KMS-11 (cell line): ENCODE measurements around the gene CPN1.

Experiments
- H2AFZ ChIP-seq: fragments of 200-600 bp; sonication (generic); 2 replicates; pipeline ENCODE4 v1.6.1; 2016; ENCODE audit warnings: antibody characterized with exemption, mixed run types, low read depth
- H3K27ac ChIP-seq: fragments of 200-600 bp; sonication (generic); 2 replicates; pipeline ENCODE4 v1.6.1; 2016; ENCODE audit warnings: mild to moderate bottlenecking, mixed run types
- H3K27me3 ChIP-seq: fragments of 200-600 bp; sonication (generic); 2 replicates; pipeline ENCODE4 v1.6.1; 2017; ENCODE audit warnings: mild to moderate bottlenecking, low read depth, mixed run types, moderate library complexity; ENCODE audit not compliant: insufficient read depth
- H3K36me3 ChIP-seq: fragments of 200-600 bp; sonication (generic); 2 replicates; pipeline ENCODE4 v1.6.1; 2017; ENCODE audit warnings: mild to moderate bottlenecking, mixed run types; ENCODE audit not compliant: insufficient read depth
- H3K4me1 ChIP-seq: fragments of 200-600 bp; sonication (generic); 2 replicates; pipeline ENCODE4 v1.6.1; 2016; ENCODE audit warnings: mild to moderate bottlenecking, low read depth, mixed run types; ENCODE audit not compliant: poor library complexity, severe bottlenecking
- H3K4me2 ChIP-seq: fragments of 200-600 bp; sonication (generic); 2 replicates; pipeline ENCODE4 v1.7.0; 2016; ENCODE audit warnings: mild to moderate bottlenecking, mixed run types
- H3K4me3 ChIP-seq: fragments of 200-600 bp; sonication (generic); IDR thresholded peaks from 2 replicates; pipeline ENCODE4 v1.6.1; 2017; ENCODE audit warnings: low read depth, low read length, mixed read lengths; ENCODE audit not compliant: insufficient read depth
- H3K79me2 ChIP-seq: fragments of 200-600 bp; sonication (generic); 2 replicates; pipeline ENCODE4 v1.6.1; 2016; ENCODE audit warnings: low read depth, mixed run types; ENCODE audit not compliant: insufficient read depth
- H3K9ac ChIP-seq: fragments of 200-600 bp; sonication (generic); 2 replicates; pipeline ENCODE4 v1.6.1; 2016; ENCODE audit warnings: mild to moderate bottlenecking, mixed run types
- H4K20me1 ChIP-seq: fragments of 200-600 bp; sonication (generic); 2 replicates; pipeline ENCODE4 v1.6.1; 2016; ENCODE audit warnings: mild to moderate bottlenecking, mixed run types; ENCODE audit not compliant: insufficient read depth
- CTCF ChIP-seq: fragments of 200-600 bp; sonication (generic); conservative IDR thresholded peaks from 2 replicates; pipeline ENCODE4 v1.6.1; 2017; ENCODE audit warnings: low read depth, mild to moderate bottlenecking, antibody characterized with exemption, low read length, moderate library complexity, mixed read lengths

The CPN1 gene

GRCh38 chr10:100067466-100067865, 14.2 kb downstream of the CPN1 start:
- Histone ChIP-seq H3K4me3 (no peak overlapping the region), H3K79me2 (no peaks in the 10 kb centered on the region), H2AFZ (no peak overlapping the region), H4K20me1 (no peaks in the 10 kb centered on the region), H3K9ac (no peak overlapping the region), H3K4me2 (no peak overlapping the region), H3K36me3 (no peaks in the 10 kb centered on the region), H3K27ac (no peak overlapping the region), H3K27me3 (no peaks in the 10 kb centered on the region), H3K4me1 (no peaks in the 10 kb centered on the region)
- no peak for TF ChIP-seq CTCF

- no peaks in the 10 kb centered on the region for H3K36me3 ChIP-seq
- no peaks in the 10 kb centered on the region for H4K20me1 ChIP-seq
- no peaks in the 10 kb centered on the region for H3K79me2 ChIP-seq
- H3K27ac ChIP-seq: no peak overlapping the region
- no peaks in the 10 kb centered on the region for H3K4me1 ChIP-seq
- no peak overlapping the region for H2AFZ ChIP-seq
- TF ChIP-seq CTCF: no peak
- no peak overlapping the region for H3K4me3 ChIP-seq
- H3K27me3 ChIP-seq: no peaks in the 10 kb centered on the region
- H3K4me2 ChIP-seq: no peak overlapping the region
- no peak overlapping the region for H3K9ac ChIP-seq
Measured at GRCh38 chr10:100065084-100065660, 16.5 kb downstream of the CPN1 start.

- no peaks in the 10 kb centered on the region for H3K79me2 ChIP-seq
- no peak for TF ChIP-seq CTCF
- H3K4me3 ChIP-seq: no peak overlapping the region
- no peaks in the 10 kb centered on the region for H4K20me1 ChIP-seq
- no peak overlapping the region for H3K27ac ChIP-seq
- H3K4me2 ChIP-seq: no peak overlapping the region
- H3K4me1 ChIP-seq: no peaks in the 10 kb centered on the region
- no peaks in the 10 kb centered on the region for H3K27me3 ChIP-seq
- H3K9ac ChIP-seq: no peak overlapping the region
- no peak overlapping the region for H2AFZ ChIP-seq
- no peaks in the 10 kb centered on the region for H3K36me3 ChIP-seq
Measured at GRCh38 chr10:100061401-100061800, 20.3 kb downstream of the CPN1 start.

- Histone ChIP-seq H3K27me3 (no peaks in the 10 kb centered on the region), H3K4me1 (no peaks in the 10 kb centered on the region), H4K20me1 (no peaks in the 10 kb centered on the region), H2AFZ (no peak overlapping the region), H3K4me2 (no peak overlapping the region), H3K36me3 (no peaks in the 10 kb centered on the region), H3K4me3 (no peak overlapping the region), H3K79me2 (no peaks in the 10 kb centered on the region), H3K9ac (no peak overlapping the region), H3K27ac (no peak overlapping the region)
- TF ChIP-seq CTCF: no peak
Measured at GRCh38 chr10:100057948-100058347, 23.7 kb downstream of the CPN1 start.
